Loucy (cell line): ENCODE measurements around the gene CALML3.

Experiments
- H2AFZ ChIP-seq: fragments of 200-600 bp; sonication (generic); 2 replicates; pipeline ENCODE4 v1.6.0; 2016; ENCODE audit warnings: antibody characterized with exemption, mild to moderate bottlenecking, low read length, moderate library complexity
- H3F3A ChIP-seq: fragments of 200-600 bp; 2 replicates; pipeline ENCODE4 v1.6.0; 2016; ENCODE audit warnings: antibody characterized with exemption, low read depth, mild to moderate bottlenecking
- H3K27me3 ChIP-seq: fragments of 200-600 bp; sonication (generic); 2 replicates; pipeline ENCODE4 v1.6.1; 2014; ENCODE audit warnings: low read length, mild to moderate bottlenecking; ENCODE audit not compliant: insufficient read depth, poor library complexity, severe bottlenecking
- H3K36me3 ChIP-seq: fragments of 200-600 bp; sonication (generic); 2 replicates; pipeline ENCODE4 v1.6.1; 2016; ENCODE audit warnings: low read length; ENCODE audit not compliant: insufficient read depth
- H3K4me1 ChIP-seq: fragments of 200-600 bp; sonication (generic); 2 replicates; pipeline ENCODE4 v1.5.1; 2014; ENCODE audit warnings: low read length, mild to moderate bottlenecking; ENCODE audit not compliant: insufficient read depth, poor library complexity, severe bottlenecking
- H3K4me2 ChIP-seq: fragments of 200-600 bp; sonication (generic); 2 replicates; pipeline ENCODE4 v1.6.0; 2014; ENCODE audit warnings: antibody characterized with exemption, low read length, low read depth, mild to moderate bottlenecking; ENCODE audit not compliant: poor library complexity, severe bottlenecking
- H3K4me3 ChIP-seq: fragments of 200-600 bp; sonication (generic); 2 replicates; pipeline ENCODE4 v1.5.1; 2014; ENCODE audit warnings: low read length, mild to moderate bottlenecking, mixed read lengths; ENCODE audit not compliant: poor library complexity, severe bottlenecking
- H3K79me2 ChIP-seq: fragments of 200-600 bp; sonication (generic); 2 replicates; pipeline ENCODE4 v1.6.1; 2014; ENCODE audit warnings: low read length; ENCODE audit not compliant: insufficient read depth
- H3K9ac ChIP-seq: fragments of 200-600 bp; sonication (generic); 2 replicates; pipeline ENCODE4 v1.6.0; 2014; ENCODE audit warnings: mild to moderate bottlenecking, low read depth, low read length, moderate library complexity; ENCODE audit not compliant: poor library complexity, severe bottlenecking
- H3K9me2 ChIP-seq: fragments of 200-600 bp; sonication (generic); replicated peaks from 2 replicates; pipeline ENCODE4 v1.6.1; 2016; ENCODE audit warnings: low read depth, low read length, mixed read lengths
- H3K9me3 ChIP-seq: fragments of 200-600 bp; sonication (generic); 2 replicates; pipeline ENCODE4 v1.6.1; 2014; ENCODE audit warnings: mild to moderate bottlenecking, antibody characterized with exemption, low read length, low read depth; ENCODE audit not compliant: insufficient read depth
- H4K20me1 ChIP-seq: fragments of 200-600 bp; sonication (generic); 2 replicates; pipeline ENCODE4 v1.6.0; 2014; ENCODE audit warnings: antibody characterized with exemption, low read length, mild to moderate bottlenecking; ENCODE audit not compliant: insufficient read depth, poor library complexity, severe bottlenecking
- CTCF ChIP-seq: fragments of 200-600 bp; sonication (generic); conservative IDR thresholded peaks from 2 replicates; pipeline ENCODE4 v1.5.1; 2014; ENCODE audit warnings: mild to moderate bottlenecking, antibody characterized with exemption, low read length
- EZH2phosphoT487 ChIP-seq: fragments of 200-600 bp; IDR thresholded peaks from 2 replicates; pipeline ENCODE4 v1.6.1; 2018; ENCODE audit warnings: antibody characterized with exemption, mild to moderate bottlenecking, moderate library complexity, borderline replicate concordance

CALML3 gene

GRCh38 chr10:5546891-5547680 lies 22.3 kb downstream of the CALML3 start:
- H4K20me1 ChIP-seq: no peaks in the 10 kb centered on the region
- H3K9me2 ChIP-seq: no peaks in the 10 kb centered on the region
- no peaks in the 10 kb centered on the region for H3F3A ChIP-seq
- no peaks in the 10 kb centered on the region for H3K9me3 ChIP-seq
- H3K4me3 ChIP-seq: no peak overlapping the region
- no peak overlapping the region for H3K9ac ChIP-seq
- no peaks in the 10 kb centered on the region for H3K79me2 ChIP-seq
- no peak overlapping the region for H2AFZ ChIP-seq
- peaks cover 47% of the 10 kb centered on the region for H3K4me1 ChIP-seq
- no peaks in the 10 kb centered on the region for H3K36me3 ChIP-seq
- no peak overlapping the region for H3K4me2 ChIP-seq
- TF ChIP-seq CTCF (no peak), EZH2phosphoT487 (no peak)
- no peaks in the 10 kb centered on the region for H3K27me3 ChIP-seq

GRCh38 chr10:5547681-5547930 lies 22.8 kb downstream of the CALML3 start:
- no peak overlapping the region for H3K4me3 ChIP-seq
- no peak for TF ChIP-seq EZH2phosphoT487
- no peak for TF ChIP-seq CTCF
- no peak overlapping the region for H2AFZ ChIP-seq
- H3K9me2 ChIP-seq: no peaks in the 10 kb centered on the region
- H4K20me1 ChIP-seq: no peaks in the 10 kb centered on the region
- no peaks in the 10 kb centered on the region for H3K27me3 ChIP-seq
- peaks cover 53% of the 10 kb centered on the region for H3K4me1 ChIP-seq
- no peaks in the 10 kb centered on the region for H3K79me2 ChIP-seq
- no peaks in the 10 kb centered on the region for H3K36me3 ChIP-seq
- H3F3A ChIP-seq: no peaks in the 10 kb centered on the region
- no peak overlapping the region for H3K4me2 ChIP-seq
- no peak overlapping the region for H3K9ac ChIP-seq
- no peaks in the 10 kb centered on the region for H3K9me3 ChIP-seq

GRCh38 chr10:5547931-5548660 lies 23.3 kb downstream of the CALML3 start:
- Histone ChIP-seq H3K4me3 (no peak overlapping the region), H3F3A (no peaks in the 10 kb centered on the region), H3K27me3 (no peaks in the 10 kb centered on the region), H3K79me2 (no peaks in the 10 kb centered on the region), H3K4me2 (peak overlapping the region; percentile 45), H4K20me1 (no peaks in the 10 kb centered on the region), H3K9me2 (no peaks in the 10 kb centered on the region), H3K4me1 (peaks cover 55% of the 10 kb centered on the region), H2AFZ (peak overlapping the region; percentile 26; the same call in 1 of the 2 replicates), H3K9me3 (no peaks in the 10 kb centered on the region), H3K9ac (peak overlapping the region; percentile 40), H3K36me3 (no peaks in the 10 kb centered on the region)
- TF ChIP-seq CTCF: no peak
- TF ChIP-seq EZH2phosphoT487: no peak
